Panc1 (cell line): ENCODE measurements around the gene CC2D1A. TPM values are rescaled to one million over a fixed set of nuclear protein-coding genes. Genes with fewer than 3 reads are reported as not detected.

Experiments
- ATAC-seq: fragments of 200-7000 bp; cut with Tn5 transposase; 2 replicates; pipeline ENCODE4 v1.9.1; 2020; ENCODE audit warnings: mild to moderate bottlenecking, moderate library complexity
- BruUV-seq: library from RNA; stranded (reverse); fragments of 400-500 nt; replicated peaks from 2 replicates; lab custom pipeline; 2021; lab: Mats Ljungman, UMichigan
- CTCF ChIA-PET: fragments of 300-600 bp; sonication (Branson Sonifier 250); formaldehyde crosslinking; loops from one replicate; lab custom pipeline; 2022; ENCODE audit warnings: antibody characterized with exemption; lab: Charles Lee
- POLR2A ChIA-PET: fragments of 300-600 bp; sonication (Branson Sonifier 250); formaldehyde crosslinking; loops from one replicate; lab custom pipeline; 2022; ENCODE audit warnings: antibody characterized with exemption; lab: Charles Lee
- DNase-seq: peaks from one replicate; pipeline ENCODE4 v3.0.0-alpha.2; 2010; ENCODE audit warnings: low read depth, low spot score
- H3K27ac ChIP-seq: 2 replicates; pipeline ENCODE4 v1.5.1; 2011; ENCODE audit warnings: mild to moderate bottlenecking, low read length, inconsistent platforms
- H3K27me3 ChIP-seq: fragments of 200-500 bp; sonication (Bioruptor generic); 2 replicates; pipeline ENCODE4 v1.6.0; 2014; ENCODE audit warnings: low read length, inconsistent platforms; ENCODE audit not compliant: control insufficient read depth, insufficient read depth
- H3K36me3 ChIP-seq: fragments of 200-500 bp; sonication (Bioruptor generic); 2 replicates; pipeline ENCODE4 v1.5.1; 2014; ENCODE audit warnings: inconsistent platforms, mild to moderate bottlenecking, low read length, moderate library complexity; ENCODE audit not compliant: control insufficient read depth, insufficient read depth
- H3K4me1 ChIP-seq: 2 replicates; pipeline ENCODE4 v1.5.1; 2011; ENCODE audit warnings: inconsistent platforms, mild to moderate bottlenecking, low read length, moderate library complexity; ENCODE audit not compliant: control insufficient read depth, insufficient read depth
- H3K4me3 ChIP-seq, 2 experiments: 2 replicates each; pipeline ENCODE4 v1.5.1; 2011 to 2012; ENCODE audit warnings: low read depth in 2 of 2, low read length in 2 of 2, mild to moderate bottlenecking in 2 of 2, inconsistent platforms in 1 of 2, moderate library complexity in 1 of 2
- H3K9me3 ChIP-seq: fragments of 200-500 bp; sonication (Bioruptor generic); 2 replicates; pipeline ENCODE4 v1.5.1; 2014; ENCODE audit warnings: low read depth, mild to moderate bottlenecking, inconsistent platforms, low read length, moderate library complexity; ENCODE audit not compliant: control insufficient read depth, insufficient read depth
- POLR2AphosphoS5 ChIP-seq: IDR thresholded peaks from 2 replicates; pipeline ENCODE4 v1.6.1; 2012; ENCODE audit warnings: mild to moderate bottlenecking, low read depth, low read length, moderate library complexity
- SIN3A ChIP-seq: IDR thresholded peaks from 2 replicates; pipeline ENCODE4 v1.6.1; 2012; ENCODE audit warnings: low read depth, mild to moderate bottlenecking, low read length, moderate library complexity, borderline replicate concordance; ENCODE audit not compliant: insufficient read depth
- TCF7L2 ChIP-seq: IDR thresholded peaks from 2 replicates; pipeline ENCODE4 v1.6.1; 2011; ENCODE audit warnings: mild to moderate bottlenecking, low read depth, low read length, inconsistent platforms
- in situ Hi-C: cut with HindIII; loops from 2 replicates; pipeline ENCODE4 v1.10.0; 2016; ENCODE audit warnings: low sequenced_read_pairs, low pct_unique_long_range_greater_than_20kb
- intact Hi-C: fragments of 100-400 bp; cut with micrococcal nuclease; formaldehyde crosslinking; loops from one replicate; pipeline ENCODE4 v1.10.0; 2022; ENCODE audit not compliant: unreplicated experiment
- total RNA-seq: library from RNA; stranded (reverse); gene quantifications from one replicate; pipeline ENCODE4 v1.2.1, GENCODE V29; 2021; ENCODE audit not compliant: unreplicated experiment
- TF ChIP-seq, protein P1 (sequence below), 2 experiments: IDR thresholded peaks; 2 replicates each; pipeline ENCODE4 v1.6.1; 2011 to 2012; ENCODE audit warnings: low read depth in 2 of 2, control low read depth in 1 of 2, low read length in 1 of 2, mild to moderate bottlenecking in 1 of 2, moderate library complexity in 1 of 2; ENCODE audit not compliant: insufficient read depth in 1 of 2
- TF ChIP-seq, protein P2 (sequence below): fragments of 450-650 bp; IDR thresholded peaks from 2 replicates; pipeline ENCODE4 v1.5.1; 2017; ENCODE audit warnings: mild to moderate bottlenecking

Gene CC2D1A
- total RNA-seq, 1 experiment from 2014 or later = 28.0 TPM

GRCh38 chr19:13890136-13890535, 15.9 kb upstream of the CC2D1A start:
- no peak overlapping the region for H3K27ac ChIP-seq
- H3K27me3 ChIP-seq = no peaks in the 10 kb centered on the region
- in situ Hi-C loops (no loop called here), intact Hi-C loops (no loop called here)
- H3K4me3 ChIP-seq = no peak overlapping the region
- no peak for DNase-seq
- ATAC-seq = no peak
- no peaks in the 10 kb centered on the region for H3K9me3 ChIP-seq
- POLR2A ChIA-PET = no interaction called here
- no peaks in the 10 kb centered on the region for H3K4me1 ChIP-seq
- no TSS peak for BruUV-seq
- TF ChIP-seq, protein P1, sequence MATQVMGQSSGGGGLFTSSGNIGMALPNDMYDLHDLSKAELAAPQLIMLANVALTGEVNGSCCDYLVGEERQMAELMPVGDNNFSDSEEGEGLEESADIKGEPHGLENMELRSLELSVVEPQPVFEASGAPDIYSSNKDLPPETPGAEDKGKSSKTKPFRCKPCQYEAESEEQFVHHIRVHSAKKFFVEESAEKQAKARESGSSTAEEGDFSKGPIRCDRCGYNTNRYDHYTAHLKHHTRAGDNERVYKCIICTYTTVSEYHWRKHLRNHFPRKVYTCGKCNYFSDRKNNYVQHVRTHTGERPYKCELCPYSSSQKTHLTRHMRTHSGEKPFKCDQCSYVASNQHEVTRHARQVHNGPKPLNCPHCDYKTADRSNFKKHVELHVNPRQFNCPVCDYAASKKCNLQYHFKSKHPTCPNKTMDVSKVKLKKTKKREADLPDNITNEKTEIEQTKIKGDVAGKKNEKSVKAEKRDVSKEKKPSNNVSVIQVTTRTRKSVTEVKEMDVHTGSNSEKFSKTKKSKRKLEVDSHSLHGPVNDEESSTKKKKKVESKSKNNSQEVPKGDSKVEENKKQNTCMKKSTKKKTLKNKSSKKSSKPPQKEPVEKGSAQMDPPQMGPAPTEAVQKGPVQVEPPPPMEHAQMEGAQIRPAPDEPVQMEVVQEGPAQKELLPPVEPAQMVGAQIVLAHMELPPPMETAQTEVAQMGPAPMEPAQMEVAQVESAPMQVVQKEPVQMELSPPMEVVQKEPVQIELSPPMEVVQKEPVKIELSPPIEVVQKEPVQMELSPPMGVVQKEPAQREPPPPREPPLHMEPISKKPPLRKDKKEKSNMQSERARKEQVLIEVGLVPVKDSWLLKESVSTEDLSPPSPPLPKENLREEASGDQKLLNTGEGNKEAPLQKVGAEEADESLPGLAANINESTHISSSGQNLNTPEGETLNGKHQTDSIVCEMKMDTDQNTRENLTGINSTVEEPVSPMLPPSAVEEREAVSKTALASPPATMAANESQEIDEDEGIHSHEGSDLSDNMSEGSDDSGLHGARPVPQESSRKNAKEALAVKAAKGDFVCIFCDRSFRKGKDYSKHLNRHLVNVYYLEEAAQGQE (IDR thresholded peaks at IDR 0.05; ENCODE audit: insufficient read depth in 1 of 2, low read depth in 2 of 2, low read length in 1 of 2) = no peak
- TF ChIP-seq SIN3A (no peak), TCF7L2 (no peak), POLR2AphosphoS5 (no peak)
- TF ChIP-seq, protein P2, sequence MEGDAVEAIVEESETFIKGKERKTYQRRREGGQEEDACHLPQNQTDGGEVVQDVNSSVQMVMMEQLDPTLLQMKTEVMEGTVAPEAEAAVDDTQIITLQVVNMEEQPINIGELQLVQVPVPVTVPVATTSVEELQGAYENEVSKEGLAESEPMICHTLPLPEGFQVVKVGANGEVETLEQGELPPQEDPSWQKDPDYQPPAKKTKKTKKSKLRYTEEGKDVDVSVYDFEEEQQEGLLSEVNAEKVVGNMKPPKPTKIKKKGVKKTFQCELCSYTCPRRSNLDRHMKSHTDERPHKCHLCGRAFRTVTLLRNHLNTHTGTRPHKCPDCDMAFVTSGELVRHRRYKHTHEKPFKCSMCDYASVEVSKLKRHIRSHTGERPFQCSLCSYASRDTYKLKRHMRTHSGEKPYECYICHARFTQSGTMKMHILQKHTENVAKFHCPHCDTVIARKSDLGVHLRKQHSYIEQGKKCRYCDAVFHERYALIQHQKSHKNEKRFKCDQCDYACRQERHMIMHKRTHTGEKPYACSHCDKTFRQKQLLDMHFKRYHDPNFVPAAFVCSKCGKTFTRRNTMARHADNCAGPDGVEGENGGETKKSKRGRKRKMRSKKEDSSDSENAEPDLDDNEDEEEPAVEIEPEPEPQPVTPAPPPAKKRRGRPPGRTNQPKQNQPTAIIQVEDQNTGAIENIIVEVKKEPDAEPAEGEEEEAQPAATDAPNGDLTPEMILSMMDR = no peak
- CTCF ChIA-PET = no interaction called here
- no peaks in the 10 kb centered on the region for H3K36me3 ChIP-seq

GRCh38 chr19:13892870-13893269, 13.1 kb upstream of the CC2D1A start:
- in situ Hi-C loops = no loop called here
- TF ChIP-seq POLR2AphosphoS5 = no peak
- no peak for TF ChIP-seq TCF7L2
- TF ChIP-seq, protein P1 (IDR thresholded peaks at IDR 0.05; ENCODE audit: insufficient read depth in 1 of 2, low read depth in 2 of 2, low read length in 1 of 2) = no peak
- CTCF ChIA-PET = no interaction called here
- ATAC-seq (no peak), DNase-seq (no peak)
- intact Hi-C loops = no loop called here
- BruUV-seq = no TSS peak
- Histone ChIP-seq H3K27ac (no peak overlapping the region), H3K4me1 (no peaks in the 10 kb centered on the region), H3K4me3 (no peak overlapping the region), H3K9me3 (no peaks in the 10 kb centered on the region), H3K27me3 (no peaks in the 10 kb centered on the region), H3K36me3 (no peaks in the 10 kb centered on the region)
- POLR2A ChIA-PET = interaction anchor here (0.7 kb wide), 1 partner anchor 89 kb away, joined by 3 read pairs; no protein-coding TSS in a partner anchor
